ENCODE measurements around the gene GSG1L. TPM values are rescaled to one million over a fixed set of nuclear protein-coding genes. Genes with fewer than 3 reads are reported as not detected.

Gene GSG1L
- 0.63 TPM in 1 of 2 replicates, not detected in the other for total RNA-seq

DNA sequence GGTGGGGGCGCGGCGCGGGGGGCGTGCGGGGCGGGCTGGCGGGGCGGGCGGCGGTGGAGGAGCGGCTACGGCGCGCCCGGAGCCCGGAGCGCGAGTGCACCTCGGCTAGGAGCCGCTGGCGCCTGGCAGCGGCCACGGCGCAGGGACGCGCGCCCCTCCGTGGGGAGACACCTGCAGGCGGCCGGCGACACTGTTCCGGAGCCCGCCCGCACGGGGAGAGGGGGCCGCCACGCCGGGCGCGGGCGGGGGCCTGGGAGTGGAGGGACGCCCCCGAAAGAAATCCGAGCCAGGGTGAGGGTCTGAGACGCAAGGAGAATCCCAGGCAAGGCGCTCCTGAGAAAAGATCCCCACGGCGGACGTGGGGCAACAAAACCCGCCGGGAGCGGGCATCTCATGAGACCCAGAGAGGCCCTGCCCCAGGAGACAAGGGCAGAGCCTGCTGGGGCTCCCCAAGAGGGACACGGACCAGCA lies at the start of gene GSG1L:
TSS of gene GSG1L (minus strand) at position 124 of the 471 bp plus-strand sequence. CDS start 290 bp downstream, outside the sequence.
- DNase-seq (ENCODE audit: low read depth in 2 of 2), result peak in 1 of 2 donors; percentile 29

DNA sequence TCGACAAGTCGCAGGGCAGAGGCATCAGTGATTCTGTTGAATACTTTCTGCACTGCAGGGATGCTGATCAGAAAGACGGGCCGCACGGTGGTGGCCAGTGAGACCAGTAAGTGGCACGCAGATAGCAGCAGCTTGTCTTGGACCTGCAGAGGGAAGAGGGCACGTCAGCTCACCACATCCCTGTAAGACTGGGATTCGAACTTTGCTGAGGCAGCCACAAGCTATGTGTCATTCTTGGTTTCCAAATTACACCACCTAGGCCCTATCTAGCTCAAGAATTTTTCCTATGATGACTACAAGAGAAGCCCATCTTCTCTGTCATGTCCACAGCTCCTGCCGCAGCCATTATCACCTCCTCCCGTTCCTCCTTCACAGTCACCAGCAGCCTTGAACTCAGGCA lies 49.4 kb upstream of the GSG1L start:
- DNase-seq (ENCODE audit: low read depth in 2 of 2), result no peak

DNA sequence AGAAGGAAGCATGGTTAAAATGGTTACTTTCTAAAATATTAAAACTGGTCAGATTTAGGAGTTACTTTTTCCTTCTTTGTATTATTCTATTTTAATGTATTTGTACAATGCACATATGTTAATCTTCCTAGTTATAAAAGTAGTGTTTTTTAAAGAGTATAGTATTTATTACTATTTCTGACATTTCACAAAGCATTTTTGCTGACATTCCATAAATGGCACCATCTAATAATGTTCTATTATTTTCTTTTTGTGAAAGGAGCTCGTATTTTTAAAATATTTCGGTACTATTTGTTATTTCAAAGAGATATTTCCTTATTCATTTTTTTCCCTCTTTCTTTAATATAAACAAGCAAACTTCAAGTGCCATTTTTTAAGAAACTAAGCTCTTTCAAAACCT lies 47.5 kb upstream of the GSG1L start:
- DNase-seq (ENCODE audit: low read depth in 2 of 2), result no peak

DNA sequence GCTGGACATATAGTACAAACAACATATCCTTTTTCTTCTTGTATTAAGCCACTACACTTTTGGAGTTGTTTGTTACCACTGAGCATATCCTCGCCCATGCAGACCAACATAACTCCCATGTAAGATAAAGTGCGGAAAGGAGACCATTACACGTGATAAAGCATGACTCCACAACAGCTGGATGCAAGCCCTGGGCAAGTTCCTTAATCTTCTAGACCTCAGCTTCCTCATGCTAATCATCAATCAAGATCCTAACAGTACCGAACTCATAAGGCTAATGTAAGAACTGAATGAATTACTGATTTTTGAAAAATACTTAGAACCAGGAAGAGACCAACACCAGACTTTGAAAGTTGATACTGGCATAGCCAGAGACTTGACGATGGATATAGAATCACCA lies 47.0 kb upstream of the GSG1L start:
- DNase-seq (ENCODE audit: low read depth in 2 of 2), result no peak

DNA sequence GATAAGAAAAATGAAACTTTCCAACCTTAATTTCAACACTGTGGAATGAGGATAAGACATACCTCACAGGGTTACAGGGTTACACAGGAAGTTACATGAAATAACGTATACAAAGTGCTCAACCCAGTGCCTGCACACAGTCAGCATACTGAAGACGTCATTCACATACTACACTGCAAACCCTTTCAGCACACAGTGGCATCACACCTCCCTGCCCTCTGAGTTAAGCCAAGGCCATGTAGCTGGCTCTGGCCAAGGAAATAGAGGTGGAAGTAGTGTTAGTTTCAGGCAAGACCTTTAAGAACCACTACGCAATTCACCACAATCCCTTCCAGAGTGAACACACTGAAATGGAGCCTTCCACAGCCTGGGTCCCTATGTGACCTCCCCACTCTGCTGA lies 46.6 kb upstream of the GSG1L start:
- DNase-seq (ENCODE audit: low read depth in 2 of 2), result no peak

DNA sequence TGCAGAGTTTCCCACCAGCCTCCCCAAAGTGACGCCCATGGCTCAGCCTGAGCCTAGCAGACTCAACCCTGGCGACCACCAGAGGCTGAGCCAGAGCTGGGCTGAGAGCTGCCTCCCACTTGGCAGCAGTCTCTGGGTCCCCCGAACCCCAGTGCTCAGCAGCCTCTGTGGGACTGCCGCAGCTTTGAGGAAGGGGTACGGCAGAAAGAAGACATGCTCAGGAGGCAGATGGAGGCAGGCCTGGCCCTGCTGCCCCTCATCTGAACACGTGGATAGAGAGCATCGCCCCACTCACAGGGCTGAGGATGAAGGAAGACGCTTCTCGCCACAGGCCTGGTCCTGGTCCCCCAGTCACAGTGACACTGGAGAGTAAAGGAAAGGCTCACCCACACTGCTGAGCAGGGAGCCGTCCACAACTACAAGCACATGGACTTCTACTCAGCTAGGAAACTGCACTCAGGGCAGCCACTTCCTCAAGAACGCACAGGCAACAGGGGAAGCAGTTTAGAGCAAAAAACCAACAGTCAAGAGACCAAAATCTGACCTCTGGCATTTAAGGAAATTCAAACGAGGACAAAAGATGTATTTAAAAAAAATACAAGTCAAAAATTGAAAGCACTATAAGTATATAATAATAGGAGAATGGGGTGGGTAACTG lies 45.2 kb upstream of the GSG1L start:
- no peak for DNase-seq (ENCODE audit: low read depth in 2 of 2)

DNA sequence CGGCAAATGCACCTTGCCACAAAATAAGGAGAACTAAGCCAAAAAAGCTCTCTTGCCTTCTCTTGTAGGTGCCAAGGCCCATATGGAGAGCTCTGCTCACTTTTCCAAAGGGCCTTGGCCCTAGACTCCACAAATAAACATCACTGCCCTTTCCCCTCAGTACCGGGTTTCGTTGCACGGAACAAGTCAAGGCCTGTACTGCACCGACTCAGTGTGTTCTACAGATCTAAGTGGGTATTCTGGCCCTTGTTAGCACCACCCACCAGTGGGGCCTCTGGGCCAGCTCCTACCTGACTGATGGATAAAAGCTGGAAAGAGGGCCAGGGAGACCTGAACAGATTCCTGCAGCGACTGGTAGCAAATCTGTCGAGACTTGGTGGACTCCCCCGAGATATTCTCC lies 43.7 kb upstream of the GSG1L start:
- DNase-seq (ENCODE audit: low read depth in 2 of 2), result no peak

DNA sequence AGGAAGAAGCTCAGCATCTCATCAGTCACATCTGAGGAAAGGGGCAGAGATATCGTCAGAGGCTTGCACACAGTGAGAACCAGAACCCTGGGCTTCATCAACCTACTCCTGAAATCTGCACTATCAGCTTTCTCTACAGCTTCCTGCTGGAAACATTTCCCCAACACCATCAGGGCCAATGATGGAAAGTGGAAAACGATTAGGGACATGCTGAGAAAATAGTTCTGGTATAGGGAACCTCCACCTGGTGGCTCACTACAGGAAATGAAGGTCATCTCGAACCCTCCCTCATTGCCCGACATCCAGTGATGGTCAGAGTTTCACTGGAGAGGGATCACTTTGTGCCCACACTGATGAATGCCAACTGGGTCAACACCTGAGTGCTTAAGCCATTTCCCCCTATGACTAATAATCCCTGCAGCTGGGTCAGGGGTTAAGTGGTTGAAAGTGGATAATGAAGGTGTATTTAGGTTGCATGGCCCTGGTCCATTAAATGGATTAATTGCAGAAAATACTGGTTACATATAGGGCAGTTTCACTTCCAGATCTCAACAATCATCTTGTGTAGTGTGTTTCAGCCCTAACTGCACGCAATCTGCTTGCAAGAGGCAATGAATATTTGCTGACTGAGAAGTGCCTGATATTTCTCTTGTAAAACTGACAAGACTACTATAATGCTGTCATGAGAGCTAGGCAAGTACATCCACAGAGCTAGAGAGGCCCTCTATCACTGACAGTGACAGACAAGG lies 43.1 kb upstream of the GSG1L start:
- no peak for DNase-seq (ENCODE audit: low read depth in 2 of 2)

DNA sequence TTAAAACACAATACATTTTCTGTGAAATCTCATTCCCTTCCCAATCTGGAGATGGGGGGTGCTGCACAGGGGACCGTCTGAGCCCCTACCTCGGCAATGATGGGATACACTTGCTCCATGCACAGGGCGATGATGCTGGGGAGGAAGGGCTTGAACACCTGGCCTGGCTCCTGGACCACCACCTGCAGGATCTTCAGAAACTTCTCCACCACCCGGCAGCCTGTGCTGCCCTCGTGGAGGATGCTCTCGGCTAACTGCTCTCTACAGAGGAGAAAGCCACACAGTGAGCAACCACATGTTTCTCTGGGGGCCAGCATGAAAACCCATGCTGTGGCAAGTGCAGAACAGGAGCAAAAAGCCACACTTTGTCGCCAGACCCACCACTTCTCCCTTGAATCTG lies 42.4 kb upstream of the GSG1L start:
- DNase-seq (ENCODE audit: low read depth in 2 of 2), result no peak

DNA sequence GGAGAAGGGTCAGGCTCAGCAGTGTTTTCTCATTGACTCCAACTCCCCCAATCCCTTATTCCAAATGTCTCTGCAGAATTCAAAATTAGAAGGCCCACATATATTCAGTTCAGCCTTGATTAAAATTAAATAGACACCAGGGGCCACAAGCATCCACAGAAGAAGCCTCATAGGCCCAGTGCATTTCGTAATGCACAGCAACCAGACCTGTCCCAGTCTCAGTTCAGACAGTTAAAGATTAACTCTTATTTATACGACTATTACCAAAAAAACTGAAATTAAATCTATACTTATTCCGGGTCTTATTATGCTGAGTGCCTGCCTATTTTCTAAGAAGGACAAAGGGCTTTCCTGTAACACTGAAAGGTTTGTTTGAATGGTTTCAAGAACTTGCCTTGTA lies 41.8 kb upstream of the GSG1L start:
- DNase-seq (ENCODE audit: low read depth in 2 of 2), result no peak

DNA sequence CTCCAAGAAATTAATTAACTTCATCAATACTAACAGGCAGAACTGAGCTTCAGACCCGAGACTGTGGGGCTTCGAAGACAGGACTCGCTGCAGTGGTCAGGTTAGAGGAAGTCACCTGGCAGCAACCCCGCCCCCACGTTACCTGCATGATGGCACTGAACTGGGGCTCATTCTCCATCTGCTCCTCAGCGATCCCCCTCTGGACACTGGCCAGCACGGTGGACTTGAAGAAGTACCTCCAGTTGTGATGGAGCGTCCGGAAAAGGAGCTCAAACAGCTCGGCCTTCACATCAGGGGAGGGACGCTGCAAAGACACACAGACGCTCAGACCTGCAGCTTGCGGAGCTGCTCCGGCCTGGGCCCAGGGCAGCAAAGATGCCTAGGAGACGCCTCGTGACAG lies 40.9 kb upstream of the GSG1L start:
- DNase-seq (ENCODE audit: low read depth in 2 of 2), result no peak

DNA sequence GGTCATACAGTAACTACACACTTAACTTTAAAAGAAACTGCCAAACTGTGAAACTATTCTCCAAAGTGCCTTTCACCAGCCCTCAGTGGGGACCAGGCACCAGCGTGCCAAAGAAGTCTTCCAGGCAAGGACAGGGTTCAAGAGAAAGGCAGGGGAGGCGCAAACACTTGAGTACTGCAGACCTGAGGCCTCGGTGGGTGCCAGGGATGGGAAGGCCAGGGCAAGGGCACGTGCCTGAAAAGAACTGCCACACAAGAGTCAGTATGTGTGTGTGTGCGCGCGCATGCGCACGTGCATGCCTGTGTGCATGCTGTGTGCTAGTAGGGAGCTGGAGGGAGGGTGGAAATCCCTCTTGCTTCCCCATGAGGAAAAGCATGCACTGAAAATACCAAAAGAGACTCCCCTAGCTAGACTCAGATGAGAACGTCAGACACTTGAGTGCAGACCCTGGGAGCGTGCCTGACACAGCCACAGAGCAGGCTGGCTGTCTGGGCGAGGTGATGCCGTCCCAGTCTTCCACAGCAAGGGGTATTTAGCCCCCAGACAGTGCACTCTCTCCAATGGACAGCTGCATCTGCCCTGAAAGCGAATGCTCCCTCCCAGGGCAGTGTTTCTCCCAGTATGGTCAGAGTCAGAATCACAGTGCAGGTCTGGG lies 40.1 kb upstream of the GSG1L start:
- DNase-seq (ENCODE audit: low read depth in 2 of 2), result no peak

DNA sequence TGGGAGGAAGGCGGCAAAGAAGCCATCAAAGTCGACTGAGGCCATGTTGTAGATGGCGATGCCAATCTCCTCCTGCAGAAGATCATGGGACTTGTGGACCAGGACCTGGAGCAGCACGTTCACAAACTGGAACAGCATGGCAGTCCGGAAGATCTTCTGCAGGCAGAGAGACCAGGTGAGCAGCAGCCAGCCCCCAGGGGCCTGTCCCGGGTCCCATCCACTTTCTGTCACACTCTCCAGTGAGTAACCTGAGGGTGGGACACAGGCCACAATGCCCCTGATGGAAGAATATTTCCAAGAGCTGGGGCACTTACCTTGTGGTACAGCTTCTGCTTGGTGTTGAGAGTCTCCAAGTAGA lies 38.0 kb upstream of the GSG1L start:
- DNase-seq (ENCODE audit: low read depth in 2 of 2), result no peak

DNA sequence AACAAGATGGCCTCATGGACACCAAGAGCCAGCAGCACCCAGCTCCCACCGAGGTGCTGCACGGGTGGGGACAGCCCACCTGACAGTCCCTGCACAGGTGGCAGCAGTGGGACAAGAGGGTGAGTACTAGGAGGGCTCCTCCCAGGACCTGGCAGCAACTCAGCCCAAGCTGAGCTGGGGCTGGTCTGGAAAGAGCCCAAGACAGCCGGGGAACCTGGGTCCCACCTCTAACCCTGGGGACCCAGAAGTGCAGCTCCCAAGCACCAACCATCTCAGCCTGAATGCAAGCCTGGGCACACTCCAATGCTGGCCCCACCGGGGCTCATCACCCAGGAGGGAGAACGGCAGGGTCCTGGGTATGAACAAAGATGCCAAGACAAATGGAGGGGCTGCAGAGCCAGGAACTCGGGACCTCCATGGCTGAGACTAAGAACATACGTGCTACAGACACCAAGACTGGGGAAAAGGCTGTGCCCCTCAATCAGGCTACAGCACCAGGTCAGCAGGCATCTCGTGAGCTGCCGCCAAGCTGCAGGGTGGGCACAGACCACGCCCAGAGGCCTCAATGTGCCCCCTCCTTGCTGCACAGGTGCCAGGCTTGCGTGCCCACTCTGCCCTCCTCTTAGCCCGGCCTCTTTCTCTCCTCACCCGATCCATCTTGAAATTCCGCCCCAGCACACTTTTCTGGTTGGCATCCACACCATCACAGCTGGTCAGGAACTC lies 37.5 kb upstream of the GSG1L start:
- no peak for DNase-seq (ENCODE audit: low read depth in 2 of 2)

DNA sequence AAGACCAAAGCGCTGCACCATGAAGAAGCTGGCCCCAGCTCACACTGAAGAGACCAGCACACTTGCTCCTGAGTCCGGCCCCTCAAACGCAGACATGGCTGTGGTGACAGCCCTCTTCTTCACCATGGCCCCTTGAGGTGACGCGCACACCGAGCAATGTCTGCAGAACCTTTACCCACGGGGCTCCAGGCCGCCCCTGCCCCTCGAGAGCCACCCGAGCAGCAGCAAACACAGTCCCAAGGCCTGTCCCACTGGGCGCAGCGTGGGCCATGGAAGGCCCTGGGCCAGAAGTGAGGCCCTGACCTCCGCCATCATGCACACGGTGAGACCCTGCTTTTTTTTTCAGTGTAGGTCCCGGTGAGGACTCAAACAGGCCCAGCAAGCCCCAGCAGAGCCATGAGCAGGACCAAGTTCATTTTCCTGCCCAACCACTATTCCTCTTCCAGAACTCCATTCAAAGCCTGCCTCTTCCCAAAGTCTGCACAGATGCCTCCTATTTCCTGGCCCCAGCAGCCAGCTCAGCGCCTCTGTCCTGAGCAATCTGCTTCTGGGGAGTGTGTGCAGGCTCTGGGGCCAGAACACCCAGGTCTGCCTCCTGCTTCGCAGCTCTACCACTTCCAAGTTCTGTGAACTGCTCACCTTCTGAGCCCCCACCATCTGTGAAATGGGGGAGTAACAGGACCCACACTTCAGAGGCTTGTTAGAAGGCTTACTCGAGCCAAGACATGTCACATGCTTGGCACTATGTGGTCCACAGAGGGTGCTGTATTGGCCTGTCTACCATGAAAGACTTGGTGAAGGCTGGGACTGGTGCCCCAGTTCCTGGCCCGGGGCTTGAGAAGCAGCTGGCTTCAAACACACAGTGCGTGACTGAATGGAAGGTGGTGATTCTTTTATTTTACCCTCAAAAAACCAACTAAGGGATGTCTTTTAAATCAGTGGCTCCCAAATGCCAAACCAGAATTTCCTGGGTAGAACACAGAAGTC lies 35.7 kb upstream of the GSG1L start:
- DNase-seq (ENCODE audit: low read depth in 2 of 2), result no peak

DNA sequence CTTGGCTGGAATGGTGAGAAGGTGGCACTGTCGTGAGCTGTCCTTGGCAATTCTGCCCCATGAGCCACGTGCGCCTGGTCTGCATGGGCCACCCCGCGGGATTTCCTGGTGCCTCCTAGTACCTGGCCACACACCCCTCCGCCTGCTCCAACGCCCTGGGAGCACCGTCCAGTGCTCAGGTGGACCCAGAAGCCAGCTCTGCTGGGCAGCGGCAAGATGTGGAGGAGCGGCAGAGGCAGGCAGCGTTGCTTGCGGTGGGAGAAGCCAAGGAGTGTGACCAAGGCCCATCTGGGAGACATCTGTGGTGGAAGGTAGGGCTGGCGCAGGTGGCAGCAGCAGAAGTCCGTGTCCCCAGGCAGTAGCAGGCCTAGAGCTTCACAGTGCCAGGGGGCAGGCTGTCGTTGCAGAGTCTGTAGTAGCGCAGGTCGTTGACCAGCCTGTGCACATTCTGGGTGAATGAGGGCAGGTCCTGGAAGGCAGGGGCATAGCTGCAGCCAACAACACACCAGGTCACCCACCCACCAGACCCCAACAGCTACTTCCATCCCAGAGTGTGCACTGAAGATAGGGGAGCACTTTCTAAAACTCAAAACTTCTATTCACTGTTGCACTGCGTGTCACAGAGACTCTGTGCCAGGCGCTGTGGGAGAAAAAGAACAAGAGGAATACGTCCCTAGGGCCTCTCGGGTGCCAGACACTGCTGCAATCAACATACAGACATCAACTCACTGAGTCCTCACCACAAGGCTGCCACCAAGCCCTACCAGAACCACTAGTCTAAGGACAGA lies 34.9 kb upstream of the GSG1L start:
- no peak for DNase-seq (ENCODE audit: low read depth in 2 of 2)

DNA sequence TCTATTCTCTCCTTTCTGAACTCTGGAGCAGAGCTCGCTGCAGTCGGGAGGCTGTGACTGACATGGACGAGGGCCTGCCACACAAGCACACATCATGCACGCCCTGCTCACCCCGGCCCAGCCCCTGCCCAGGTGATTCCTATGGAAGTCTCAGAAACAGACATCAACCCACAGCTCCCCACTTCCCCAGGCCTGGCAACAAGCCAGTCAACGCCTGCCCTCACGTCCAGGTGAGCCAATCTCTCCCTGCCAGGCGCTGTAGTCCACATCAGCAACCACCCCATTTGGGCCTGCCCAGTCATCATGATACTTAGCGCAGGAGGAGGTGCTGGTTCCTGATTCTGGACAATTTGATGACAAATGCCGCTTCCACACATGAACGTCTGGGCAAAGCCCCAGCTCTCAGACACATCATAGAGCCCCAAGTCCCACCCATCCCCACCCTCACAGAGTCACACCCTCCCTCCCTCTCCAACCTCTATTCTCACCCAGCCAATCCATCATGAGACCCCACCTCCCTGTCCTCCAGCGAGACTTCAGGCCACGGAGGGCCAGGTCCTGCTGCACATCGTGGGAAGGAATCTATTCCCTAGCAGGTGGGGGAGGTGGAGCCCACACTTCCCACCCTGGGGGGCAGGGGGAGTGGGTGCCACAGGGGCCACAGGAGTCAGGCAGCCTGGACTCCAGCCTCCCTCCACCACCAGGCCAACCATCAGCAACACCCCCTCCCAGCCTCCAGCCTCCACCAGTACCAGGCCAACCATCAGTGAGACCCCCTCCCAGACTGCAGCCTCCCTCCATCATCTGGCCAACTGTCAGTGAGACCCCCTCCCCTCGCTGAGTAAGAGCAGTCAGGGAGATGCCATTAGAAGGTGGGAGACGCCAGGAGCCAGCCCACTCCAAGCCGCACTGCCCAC lies 33.7 kb upstream of the GSG1L start:
- no peak for DNase-seq (ENCODE audit: low read depth in 2 of 2)

DNA sequence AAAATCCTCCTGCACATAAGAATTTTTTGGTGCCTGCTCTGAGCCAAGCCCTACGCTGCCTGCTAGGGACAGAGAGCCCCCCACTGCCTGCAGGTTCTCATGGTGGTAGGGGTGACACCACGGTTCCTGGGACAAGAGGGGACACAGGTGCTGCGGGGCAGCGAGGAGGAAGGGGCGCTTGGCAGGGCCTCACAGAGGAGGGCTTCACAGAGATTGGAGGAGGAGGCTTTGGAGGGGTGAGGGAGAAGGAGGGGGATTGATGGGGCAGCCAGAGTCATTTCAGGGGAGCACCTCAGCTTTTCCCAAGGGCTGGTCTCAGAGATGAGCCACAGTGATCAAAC lies 29.8 kb upstream of the GSG1L start:
- DNase-seq (ENCODE audit: low read depth in 2 of 2), result no peak

DNA sequence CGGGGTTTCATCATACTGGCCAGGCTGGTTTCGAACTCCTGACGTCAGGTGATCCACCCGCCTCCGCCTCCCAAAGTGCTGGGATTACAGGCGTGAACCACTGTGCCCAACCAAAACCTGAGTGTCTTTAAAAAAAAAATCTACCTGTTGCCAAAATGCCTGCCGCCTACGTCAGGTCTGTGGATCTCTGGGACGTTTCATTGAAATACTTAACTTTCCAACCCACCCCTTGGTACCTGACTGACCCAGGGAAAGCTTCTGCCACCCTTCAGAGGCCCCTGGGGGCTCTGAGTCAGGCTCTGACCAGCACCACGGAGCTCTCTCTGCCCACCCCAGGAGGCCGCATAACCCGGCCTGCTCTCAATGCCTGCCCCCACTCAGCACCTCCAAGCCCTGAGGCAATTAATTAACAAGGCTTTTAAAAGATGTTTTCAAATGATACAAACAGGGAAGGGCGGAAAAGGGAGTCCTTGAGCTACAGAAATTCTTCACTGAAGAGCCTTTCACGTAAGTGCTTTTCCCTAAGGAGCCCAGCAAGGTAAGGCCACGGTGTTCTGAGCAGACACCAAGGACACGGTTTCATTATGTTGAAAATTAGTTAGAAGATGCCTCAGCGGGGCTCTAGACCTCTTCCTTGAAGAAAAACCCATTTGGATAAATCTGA lies 29.3 kb upstream of the GSG1L start:
- DNase-seq (ENCODE audit: low read depth in 2 of 2), result no peak
